Measurements from ENCODE around the gene CIDEB.
A peak's percentile ranks its signal among the peaks of the same experiment; 100 is the strongest.

CIDEB gene

DNA sequence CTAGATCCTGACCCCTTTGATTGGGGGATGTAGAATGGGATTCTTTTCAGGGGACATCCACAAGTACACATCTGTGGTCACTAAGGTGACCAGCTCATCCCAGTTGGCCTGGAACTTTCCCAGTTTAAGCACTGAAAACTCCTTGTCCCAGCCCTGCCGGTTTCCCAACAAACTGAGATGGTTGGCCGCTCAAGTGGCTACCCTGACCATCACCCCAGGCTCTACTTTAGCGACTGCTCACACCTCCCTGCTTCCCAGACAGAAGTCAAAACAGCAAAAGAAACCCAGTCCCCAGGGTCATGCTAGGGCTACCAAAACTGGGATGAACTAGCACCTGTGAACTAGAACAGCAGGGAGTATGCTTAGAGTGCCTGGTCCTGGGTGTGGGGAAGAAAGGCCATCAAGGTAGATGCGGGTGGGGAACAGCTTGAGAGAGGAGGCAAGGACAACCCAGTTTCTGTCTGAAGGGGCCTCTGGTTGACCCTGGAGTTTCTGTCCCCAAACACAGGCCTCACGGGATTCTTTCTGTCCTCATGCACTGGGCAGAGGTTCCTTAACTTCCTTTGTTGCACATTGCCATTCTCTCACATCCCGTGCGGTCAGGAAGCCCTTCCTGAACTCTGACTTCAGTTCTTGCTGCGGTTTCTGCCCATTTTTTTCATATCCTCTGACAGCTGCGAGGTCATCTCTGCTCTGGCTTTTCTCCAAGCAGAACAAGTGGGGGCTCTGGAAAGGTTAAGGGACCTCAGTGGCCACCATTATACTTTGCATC, 5.1 kb upstream of the CIDEB start:
- H3K4me3 Mint-ChIP-seq = no peak overlapping the region
- ATAC-seq (replicated peaks) (peak in 1 of 2 donors; percentile 6), DNase-seq (no peak)
- peak overlapping the region; percentile 59 for H3K27ac Mint-ChIP-seq
- peaks cover 56 to 75% of the 10 kb centered on the region in 2 donors for H3K4me1 Mint-ChIP-seq
- peaks cover 21 to 41% of the 10 kb centered on the region in 2 donors for H3K36me3 Mint-ChIP-seq
- no peaks in the 10 kb centered on the region for H3K27me3 Mint-ChIP-seq
- H3K9me3 Mint-ChIP-seq = no peaks in the 10 kb centered on the region

DNA sequence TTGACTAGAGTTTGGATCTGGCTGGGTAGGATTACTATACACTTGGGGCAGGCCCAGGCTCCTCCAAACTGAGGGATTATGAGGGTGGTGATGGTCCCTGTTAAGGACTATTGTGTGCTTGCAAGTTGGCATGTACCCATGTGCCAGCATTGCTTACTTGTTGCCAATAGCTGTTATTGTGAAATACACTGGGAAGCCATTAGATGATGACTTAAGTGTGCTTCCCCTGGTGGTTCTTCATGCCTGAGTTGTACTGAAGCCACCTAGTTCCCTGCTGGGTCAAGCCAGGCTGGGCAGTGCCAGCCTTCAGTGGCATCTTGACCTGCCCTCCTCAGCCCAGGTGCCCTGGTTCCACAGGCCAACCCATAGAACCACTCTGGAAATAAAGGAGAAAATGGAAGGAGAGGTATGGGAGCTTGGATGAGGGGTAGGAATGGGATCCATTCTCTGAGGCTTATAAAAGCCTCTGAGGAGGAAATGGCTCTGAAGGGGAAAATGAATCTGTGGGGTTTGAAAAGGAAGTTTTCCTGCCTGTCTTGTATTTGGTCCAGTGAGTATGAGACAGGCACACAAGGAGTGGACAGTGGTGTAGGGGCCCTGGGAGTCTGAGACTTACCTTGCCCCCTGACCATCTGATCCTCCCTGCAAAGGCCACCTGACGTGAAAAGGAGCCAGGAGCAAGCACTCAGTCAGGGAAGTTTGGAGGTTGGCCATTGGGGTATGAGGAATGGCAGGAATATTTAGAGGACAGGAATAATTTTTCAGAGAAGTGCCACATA, 4.2 kb upstream of the CIDEB start:
- H3K36me3 Mint-ChIP-seq = peaks cover 24 to 47% of the 10 kb centered on the region in 2 donors
- H3K4me3 Mint-ChIP-seq = peak overlapping the region; percentile 76 to 79
- H3K27ac Mint-ChIP-seq = peak overlapping the region; percentile 25
- no peak for DNase-seq
- H3K4me1 Mint-ChIP-seq = peaks cover 59 to 79% of the 10 kb centered on the region in 2 donors
- no peaks in the 10 kb centered on the region for H3K27me3 Mint-ChIP-seq
- H3K9me3 Mint-ChIP-seq = no peaks in the 10 kb centered on the region
- ATAC-seq (replicated peaks) = no peak

DNA sequence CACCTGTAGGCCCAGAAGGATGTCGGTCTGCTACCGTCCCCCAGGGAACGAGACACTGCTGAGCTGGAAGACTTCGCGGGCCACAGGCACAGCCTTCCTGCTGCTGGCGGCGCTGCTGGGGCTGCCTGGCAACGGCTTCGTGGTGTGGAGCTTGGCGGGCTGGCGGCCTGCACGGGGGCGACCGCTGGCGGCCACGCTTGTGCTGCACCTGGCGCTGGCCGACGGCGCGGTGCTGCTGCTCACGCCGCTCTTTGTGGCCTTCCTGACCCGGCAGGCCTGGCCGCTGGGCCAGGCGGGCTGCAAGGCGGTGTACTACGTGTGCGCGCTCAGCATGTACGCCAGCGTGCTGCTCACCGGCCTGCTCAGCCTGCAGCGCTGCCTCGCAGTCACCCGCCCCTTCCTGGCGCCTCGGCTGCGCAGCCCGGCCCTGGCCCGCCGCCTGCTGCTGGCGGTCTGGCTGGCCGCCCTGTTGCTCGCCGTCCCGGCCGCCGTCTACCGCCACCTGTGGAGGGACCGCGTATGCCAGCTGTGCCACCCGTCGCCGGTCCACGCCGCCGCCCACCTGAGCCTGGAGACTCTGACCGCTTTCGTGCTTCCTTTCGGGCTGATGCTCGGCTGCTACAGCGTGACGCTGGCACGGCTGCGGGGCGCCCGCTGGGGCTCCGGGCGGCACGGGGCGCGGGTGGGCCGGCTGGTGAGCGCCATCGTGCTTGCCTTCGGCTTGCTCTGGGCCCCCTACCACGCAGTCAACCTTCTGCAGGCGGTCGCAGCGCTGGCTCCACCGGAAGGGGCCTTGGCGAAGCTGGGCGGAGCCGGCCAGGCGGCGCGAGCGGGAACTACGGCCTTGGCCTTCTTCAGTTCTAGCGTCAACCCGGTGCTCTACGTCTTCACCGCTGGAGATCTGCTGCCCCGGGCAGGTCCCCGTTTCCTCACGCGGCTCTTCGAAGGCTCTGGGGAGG, 3.1 kb upstream of the CIDEB start, which contains the start of gene LTB4R:
TSS of gene LTB4R (plus strand) at position 857 of the 959 bp plus-strand sequence. CDS start 4,150 bp downstream, outside the sequence.
- Mint-ChIP-seq H3K36me3 (peaks cover 24 to 58% of the 10 kb centered on the region in 2 donors), H3K27ac (peak within 1 kb of the TSS; percentile 84), H3K9me3 (no peaks in the 10 kb centered on the region)

DNA sequence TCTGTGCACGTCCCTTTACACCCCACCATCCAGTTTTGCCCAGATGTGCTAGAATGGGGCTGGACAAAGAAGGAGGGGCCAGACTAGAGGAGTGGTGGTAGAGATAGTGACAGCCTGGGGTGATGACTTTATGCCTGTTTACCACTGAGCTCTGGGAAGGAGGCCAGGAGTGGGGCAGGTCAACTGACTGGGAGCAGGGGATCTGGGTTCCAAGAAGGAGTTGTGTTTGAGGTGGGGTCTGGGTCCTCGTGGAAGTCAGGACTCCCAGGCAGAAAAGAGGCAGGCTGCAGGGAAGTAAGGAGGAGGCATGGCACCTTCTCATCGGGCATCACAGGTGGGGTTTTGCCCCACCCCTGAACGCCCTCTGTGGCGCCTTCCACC, 2.5 kb upstream of the CIDEB start:
- peaks cover 59 to 83% of the 10 kb centered on the region in 2 donors for H3K4me1 Mint-ChIP-seq
- H3K36me3 Mint-ChIP-seq = peaks cover 24 to 61% of the 10 kb centered on the region in 2 donors
- ATAC-seq (replicated peaks) = no peak
- DNase-seq = no peak
- peak overlapping the region; percentile 63 for H3K27ac Mint-ChIP-seq
- H3K27me3 Mint-ChIP-seq = no peaks in the 10 kb centered on the region
- H3K4me3 Mint-ChIP-seq = peak overlapping the region; percentile 18 to 79
- no peaks in the 10 kb centered on the region for H3K9me3 Mint-ChIP-seq

More for the DNA sequence above, 3.1 kb upstream of the CIDEB start, which contains the start of gene LTB4R:
- ATAC-seq (replicated peaks) = peak; percentile 78 to 82
- H3K4me3 Mint-ChIP-seq = peak within 1 kb of the TSS; percentile 76 to 79
- H3K4me1 Mint-ChIP-seq = peaks cover 59 to 82% of the 10 kb centered on the region in 2 donors
- DNase-seq = peak; percentile 65
- no peaks in the 10 kb centered on the region for H3K27me3 Mint-ChIP-seq

DNA sequence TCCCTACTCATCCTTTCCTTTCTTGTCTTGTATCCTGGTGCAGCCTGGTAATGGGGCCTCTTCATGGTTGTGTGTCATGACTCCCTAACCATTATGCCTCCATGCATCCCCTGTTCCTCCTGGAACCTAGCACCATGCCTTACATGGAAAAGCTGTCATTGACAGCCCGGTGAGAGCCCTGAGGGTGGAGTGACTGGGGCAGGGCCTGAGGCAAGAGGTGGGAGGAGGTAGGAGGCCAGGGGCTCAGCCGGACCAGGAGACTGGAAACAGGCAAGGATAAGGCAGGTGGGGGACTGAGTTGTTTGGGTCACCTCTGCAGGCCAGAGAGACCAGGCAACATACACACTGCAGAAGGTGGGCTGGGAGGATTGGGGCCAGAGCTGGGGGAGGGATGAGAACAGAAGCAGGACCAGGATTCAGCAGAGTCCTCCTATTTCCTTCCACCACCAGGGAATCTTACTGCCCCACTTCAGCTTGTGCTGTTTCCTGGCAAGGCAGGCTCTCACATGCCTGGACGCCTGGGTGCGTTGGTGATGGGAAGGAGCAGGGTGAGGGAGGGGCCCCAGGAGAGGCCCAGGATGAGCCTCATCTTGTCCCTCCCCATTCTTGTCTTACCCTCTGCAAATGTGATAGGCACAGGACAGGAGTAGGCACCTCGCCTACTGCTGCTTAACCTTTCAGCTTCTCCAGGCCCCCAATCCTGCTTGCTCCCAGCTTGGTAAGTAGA, 1.9 kb upstream of the CIDEB start, which contains the start of gene LTB4R2:
TSS of gene LTB4R2 (plus strand) at position 603 of the 727 bp plus-strand sequence. CDS start 525 bp downstream, outside the sequence.
- no peak for DNase-seq
- peaks cover 27 to 66% of the 10 kb centered on the region in 2 donors for H3K36me3 Mint-ChIP-seq
- H3K9me3 Mint-ChIP-seq = no peaks in the 10 kb centered on the region
- peaks cover 58 to 80% of the 10 kb centered on the region in 2 donors for H3K4me1 Mint-ChIP-seq
- H3K27ac Mint-ChIP-seq = peak within 1 kb of the TSS; percentile 63
- H3K27me3 Mint-ChIP-seq = no peaks in the 10 kb centered on the region
- H3K4me3 Mint-ChIP-seq = peak within 1 kb of the TSS; percentile 76 to 79
- no peak for ATAC-seq (replicated peaks)

DNA sequence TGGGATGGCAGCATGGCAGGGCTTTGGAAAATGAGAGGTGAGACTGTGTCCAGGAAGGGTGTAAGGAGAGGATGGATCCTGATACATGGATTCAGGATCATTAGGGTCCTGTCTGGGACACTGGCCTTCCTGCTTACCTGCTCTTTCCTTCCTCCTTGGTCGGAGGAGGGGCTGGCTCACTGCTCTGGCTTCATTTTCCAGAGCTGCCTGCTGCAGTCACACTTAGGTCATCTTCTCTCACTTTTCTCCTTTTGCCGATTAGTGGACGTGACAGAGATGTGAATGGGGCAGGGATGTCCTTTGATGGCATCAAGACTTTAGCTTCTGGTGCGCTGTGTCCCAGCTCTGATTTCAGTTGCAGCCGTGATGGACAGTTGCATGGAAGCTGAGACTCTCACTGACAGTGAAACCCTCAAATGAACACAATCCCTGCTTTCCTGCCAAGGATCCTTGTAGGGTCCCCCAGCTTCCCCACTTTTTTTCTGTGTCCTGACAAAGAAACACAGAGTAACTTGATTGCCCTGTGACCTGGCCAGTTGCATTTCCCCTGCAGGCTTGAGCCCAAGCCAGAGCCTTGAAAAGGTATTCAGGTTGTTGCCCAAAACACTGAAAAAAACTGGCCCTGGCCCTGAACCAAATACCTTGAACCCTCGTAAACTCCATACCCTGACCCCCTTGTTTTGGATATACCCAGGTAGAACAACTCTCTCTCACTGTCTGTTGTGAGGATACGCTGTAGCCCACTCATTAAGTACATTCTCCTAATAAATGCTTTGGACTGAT, 756 bp upstream of the CIDEB start:
- H3K4me1 Mint-ChIP-seq = peaks cover 46 to 68% of the 10 kb centered on the region in 2 donors
- ATAC-seq (replicated peaks) (no peak), DNase-seq (no peak)
- no peaks in the 10 kb centered on the region for H3K9me3 Mint-ChIP-seq
- no peaks in the 10 kb centered on the region for H3K27me3 Mint-ChIP-seq
- no peak overlapping the region for H3K4me3 Mint-ChIP-seq
- H3K27ac Mint-ChIP-seq = no peak overlapping the region
- peaks cover 33 to 71% of the 10 kb centered on the region in 2 donors for H3K36me3 Mint-ChIP-seq

DNA sequence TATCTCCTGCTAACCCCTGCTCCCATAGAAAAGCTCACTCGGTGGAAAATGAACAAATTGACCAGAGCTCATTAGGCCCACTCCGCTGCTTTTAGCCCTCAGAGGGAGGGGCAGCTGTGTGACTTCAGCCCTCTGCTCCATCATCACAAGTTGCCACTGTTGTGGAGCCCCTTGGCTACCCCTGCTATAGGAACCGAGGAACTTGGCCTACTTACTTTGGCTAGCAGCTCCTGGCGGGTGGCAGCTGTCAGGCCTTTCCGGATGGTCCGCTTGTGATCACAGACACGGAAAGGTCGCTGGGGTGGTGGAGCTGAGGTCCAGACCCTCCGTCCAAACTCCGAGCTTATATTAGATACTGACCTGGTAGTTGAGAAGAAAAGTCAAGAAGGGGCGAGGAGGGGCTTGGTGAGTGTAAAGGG, 612 bp downstream of the CIDEB start:
- no peak for ATAC-seq (replicated peaks)
- Mint-ChIP-seq H3K4me1 (peaks cover 33 to 54% of the 10 kb centered on the region in 2 donors), H3K27ac (peak overlapping the region; percentile 25), H3K36me3 (peaks cover 43 to 72% of the 10 kb centered on the region in 2 donors), H3K27me3 (no peaks in the 10 kb centered on the region), H3K9me3 (no peaks in the 10 kb centered on the region), H3K4me3 (no peak overlapping the region)
- no peak for DNase-seq

DNA sequence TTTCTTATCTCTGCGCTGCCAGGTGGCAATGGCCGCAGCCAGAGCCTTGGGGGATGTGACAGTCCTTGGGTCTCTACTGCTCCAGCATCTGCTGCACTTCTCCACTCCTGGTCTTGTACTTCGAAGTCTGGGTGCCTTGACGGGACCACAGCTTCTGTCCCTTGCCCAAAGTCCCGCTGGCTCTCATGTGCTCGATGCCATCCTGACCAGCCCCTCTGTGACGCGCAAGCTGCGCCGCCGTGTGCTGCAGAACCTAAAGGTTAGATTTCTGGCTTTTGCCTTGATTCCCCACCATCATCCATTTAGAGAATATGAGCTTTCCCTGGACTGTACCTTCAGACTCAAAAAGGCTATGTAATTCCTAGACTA, 3.8 kb downstream of the CIDEB start:
- Mint-ChIP-seq H3K36me3 (peaks cover 37 to 73% of the 10 kb centered on the region in 2 donors), H3K27ac (no peak overlapping the region), H3K27me3 (no peaks in the 10 kb centered on the region), H3K9me3 (no peaks in the 10 kb centered on the region), H3K4me3 (no peak overlapping the region), H3K4me1 (peaks cover 21 to 39% of the 10 kb centered on the region in 2 donors)
- ATAC-seq (replicated peaks) (no peak), DNase-seq (no peak)

DNA sequence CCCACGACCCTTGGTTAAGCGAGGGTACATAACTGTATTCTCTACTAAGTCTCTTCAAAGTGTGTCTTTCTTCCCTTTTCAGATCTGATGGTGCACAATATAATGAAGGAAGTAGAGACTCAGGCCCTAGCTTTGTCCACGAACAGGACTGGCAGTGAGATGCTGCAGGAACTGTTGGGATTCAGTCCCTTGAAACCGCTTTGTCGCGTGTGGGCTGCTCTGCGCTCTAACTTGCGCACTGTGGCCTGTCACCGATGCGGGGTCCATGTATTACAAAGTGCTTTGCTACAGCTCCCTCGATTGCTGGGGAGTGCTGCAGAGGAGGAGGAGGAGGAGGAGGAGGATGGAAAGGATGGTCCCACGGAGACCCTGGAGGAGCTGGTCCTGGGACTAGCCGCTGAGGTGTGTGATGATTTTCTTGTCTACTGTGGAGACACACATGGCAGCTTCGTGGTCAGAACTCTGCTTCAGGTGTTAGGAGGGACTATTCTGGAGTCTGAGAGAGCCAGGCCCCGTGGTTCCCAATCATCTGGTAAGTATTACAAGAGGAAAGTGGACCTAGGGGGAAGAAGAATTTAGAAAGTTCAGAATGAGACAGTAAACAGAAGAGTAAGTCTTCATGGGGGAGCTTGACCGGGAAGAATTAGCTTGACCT, 7.3 kb downstream of the CIDEB start:
- H3K4me1 Mint-ChIP-seq = peaks cover 31 to 43% of the 10 kb centered on the region in 2 donors
- peaks cover 35 to 57% of the 10 kb centered on the region in 2 donors for H3K36me3 Mint-ChIP-seq
- peak overlapping the region; percentile 96 for H3K27ac Mint-ChIP-seq
- peak overlapping the region; percentile 94 to 95 for H3K4me3 Mint-ChIP-seq
- no peaks in the 10 kb centered on the region for H3K27me3 Mint-ChIP-seq
- DNase-seq = no peak
- no peaks in the 10 kb centered on the region for H3K9me3 Mint-ChIP-seq
- ATAC-seq (replicated peaks) = no peak

DNA sequence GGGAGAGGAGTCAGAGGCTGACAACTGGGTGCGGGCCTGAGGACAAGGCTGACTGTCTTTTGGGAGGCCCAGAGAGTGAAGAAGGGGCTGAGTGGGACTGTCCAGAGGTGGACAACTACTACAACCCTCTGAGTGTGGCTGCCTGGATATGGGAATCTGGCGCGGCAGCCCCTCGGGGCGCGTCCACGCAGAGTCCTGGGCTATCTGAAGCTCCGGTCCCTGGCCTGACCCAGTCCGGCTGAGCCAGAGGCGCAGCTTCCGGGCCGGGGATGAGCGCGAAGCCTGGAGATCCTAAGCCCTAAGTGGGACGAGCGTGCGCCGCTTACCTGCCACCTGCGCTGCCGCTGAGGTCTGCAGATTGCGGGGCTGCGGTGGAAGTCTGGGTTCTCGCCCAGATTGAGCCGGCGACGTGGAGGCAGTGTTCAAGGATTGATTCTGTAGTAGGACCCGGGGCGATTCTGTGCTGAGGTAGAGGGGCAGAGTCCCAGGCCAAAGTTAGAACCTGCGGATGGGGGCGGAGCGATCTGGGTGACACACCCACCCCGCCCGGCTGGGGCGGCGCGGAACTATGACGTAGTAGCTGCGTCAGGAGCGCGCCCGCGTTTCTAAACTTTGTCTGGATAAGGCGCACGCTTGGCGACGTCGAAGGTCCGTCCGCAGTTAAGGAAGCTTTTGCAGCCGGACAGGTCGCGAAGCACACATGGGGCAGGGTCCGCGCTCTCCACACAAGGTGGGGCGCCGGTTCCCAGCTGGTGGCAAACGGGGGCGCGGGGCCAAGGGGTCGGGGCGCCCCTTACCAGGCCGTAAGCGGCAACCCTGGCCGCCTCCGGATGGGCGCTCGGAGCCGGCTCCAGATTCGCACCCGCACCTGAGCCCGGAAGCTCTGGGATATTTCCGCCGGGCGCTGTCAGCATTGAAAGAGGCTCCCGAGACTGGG, 8.3 kb downstream of the CIDEB start, which contains the start of the genes DHRS1 and NOP9:
TSS of gene DHRS1 (minus strand) at position 526 of the 937 bp plus-strand sequence. CDS start 674 bp downstream, outside the sequence.
TSS of gene NOP9 (plus strand) at position 596 of the 937 bp plus-strand sequence. CDS start at position 701, 105 bp downstream.
- peaks cover 31 to 43% of the 10 kb centered on the region in 2 donors for H3K4me1 Mint-ChIP-seq
- ATAC-seq (replicated peaks) (peak; percentile 78 to 88), DNase-seq (peak; percentile 87)
- peak within 1 kb of the TSS; percentile 94 to 95 for H3K4me3 Mint-ChIP-seq
- no peaks in the 10 kb centered on the region for H3K27me3 Mint-ChIP-seq
- peaks cover 32 to 54% of the 10 kb centered on the region in 2 donors for H3K36me3 Mint-ChIP-seq
- H3K27ac Mint-ChIP-seq = peak within 1 kb of the TSS; percentile 96
- no peaks in the 10 kb centered on the region for H3K9me3 Mint-ChIP-seq

DNA sequence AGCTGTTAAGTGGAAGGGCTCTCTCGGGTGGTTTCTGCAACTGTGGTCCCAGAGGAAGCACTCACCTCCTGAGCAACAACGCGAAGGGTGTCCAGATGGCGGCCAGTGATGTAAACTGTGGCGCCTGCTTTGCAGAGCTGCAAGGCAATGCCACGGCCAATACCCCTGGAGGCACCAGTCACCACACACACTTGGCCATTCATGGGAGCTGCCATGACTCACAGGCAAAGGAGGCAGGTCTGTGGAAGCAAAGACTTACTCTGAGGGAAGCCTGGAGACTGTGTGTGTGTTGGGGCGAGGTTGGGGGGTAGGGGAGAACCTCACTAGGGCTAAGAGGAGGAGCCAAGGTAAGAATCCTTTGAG, 8.9 kb downstream of the CIDEB start:
- Mint-ChIP-seq H3K9me3 (no peaks in the 10 kb centered on the region), H3K4me3 (peak overlapping the region; percentile 94 to 95), H3K4me1 (peaks cover 31 to 43% of the 10 kb centered on the region in 2 donors), H3K36me3 (peaks cover 31 to 52% of the 10 kb centered on the region in 2 donors), H3K27me3 (no peaks in the 10 kb centered on the region), H3K27ac (peak overlapping the region; percentile 96)
- ATAC-seq (replicated peaks) = peak in 1 of 2 donors; percentile 1
- DNase-seq = no peak

Data from stimulated activated naive B cell treated with anti-CD40 and anti-IgM and Interleukin-4, amounts not matched to agents 10 μg/mL and 1 μg/mL and 100 μg/mL, for 72 hours (primary cell).